ENCODE data around the gene CD40LG.

Gene CD40LG

GRCh38 chrX:136650811-136651210, 2.9 kb downstream of the CD40LG start:
- no peak for DNase-seq (ENCODE audit: low read depth in 2 of 2)

DNA sequence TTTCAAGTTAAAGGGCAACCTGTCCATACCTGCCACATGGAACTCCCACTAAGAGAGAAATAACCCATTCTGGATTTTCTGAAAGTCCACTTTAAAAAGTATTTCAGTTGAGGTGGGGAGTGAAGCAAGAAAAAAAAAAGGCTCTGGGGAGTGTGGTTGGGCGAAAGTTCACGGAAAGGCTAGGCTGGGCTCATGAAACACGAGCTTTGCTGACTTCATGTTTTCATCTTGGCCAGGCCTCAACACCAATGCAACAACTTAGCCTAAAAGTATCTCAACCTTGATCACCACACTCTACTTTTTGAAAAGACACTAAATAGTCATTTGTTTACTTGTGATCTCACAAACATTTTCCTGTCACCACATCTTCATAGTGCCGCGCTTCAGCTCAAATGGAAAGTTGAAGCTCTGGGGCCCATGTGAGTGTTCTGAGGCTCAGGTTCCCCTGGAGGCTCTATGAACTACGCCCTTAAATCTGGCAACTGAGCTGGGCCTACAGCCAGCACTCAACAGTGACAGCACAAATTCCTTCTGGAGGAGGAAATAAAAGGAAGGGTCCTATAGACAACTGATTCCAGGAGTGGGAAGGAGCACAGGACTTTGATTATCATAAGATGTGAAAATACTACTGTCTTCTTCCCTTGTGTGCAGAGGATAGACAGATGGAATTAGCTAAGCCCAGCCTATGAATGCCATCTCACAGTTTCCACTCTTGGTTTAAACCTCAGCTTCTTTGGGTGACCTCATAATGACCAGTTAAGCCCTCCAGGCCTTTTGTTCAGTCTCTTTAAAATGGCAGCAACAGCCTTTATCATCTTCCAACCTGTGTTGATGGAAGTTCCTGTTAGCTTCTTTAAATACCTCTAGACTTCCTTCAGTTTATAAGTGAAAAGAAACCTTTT, 5.1 kb downstream of the CD40LG start:
- no peak for DNase-seq (ENCODE audit: low read depth in 2 of 2)

DNA sequence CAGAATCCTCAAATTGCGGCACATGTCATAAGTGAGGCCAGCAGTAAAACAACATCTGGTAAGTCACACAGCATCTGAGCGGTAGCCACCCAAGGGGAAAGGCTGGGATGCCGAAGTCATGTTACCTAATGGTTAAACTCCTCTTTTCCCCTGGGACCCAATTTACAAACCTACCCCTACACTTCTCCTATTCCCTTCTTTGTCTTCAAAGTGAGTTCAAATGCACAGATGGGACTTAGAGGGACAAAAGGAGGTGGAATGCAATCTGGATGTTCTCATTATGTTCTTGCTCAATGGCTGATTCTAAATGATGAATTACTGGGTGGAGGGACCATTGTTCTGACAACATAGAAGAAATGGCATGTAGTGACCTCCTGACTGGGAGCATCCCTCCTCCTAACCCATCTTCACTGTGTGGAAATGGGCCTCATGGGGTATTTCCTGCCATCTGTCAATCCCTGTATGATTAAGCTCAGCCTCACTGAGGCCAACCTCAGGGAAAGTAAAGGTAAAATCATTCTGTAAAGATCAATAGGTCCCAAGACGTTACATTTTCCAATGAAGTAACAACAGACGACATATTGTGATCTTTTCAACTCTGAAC, 8.5 kb downstream of the CD40LG start:
- DNase-seq (ENCODE audit: low read depth in 2 of 2): no peak

DNA sequence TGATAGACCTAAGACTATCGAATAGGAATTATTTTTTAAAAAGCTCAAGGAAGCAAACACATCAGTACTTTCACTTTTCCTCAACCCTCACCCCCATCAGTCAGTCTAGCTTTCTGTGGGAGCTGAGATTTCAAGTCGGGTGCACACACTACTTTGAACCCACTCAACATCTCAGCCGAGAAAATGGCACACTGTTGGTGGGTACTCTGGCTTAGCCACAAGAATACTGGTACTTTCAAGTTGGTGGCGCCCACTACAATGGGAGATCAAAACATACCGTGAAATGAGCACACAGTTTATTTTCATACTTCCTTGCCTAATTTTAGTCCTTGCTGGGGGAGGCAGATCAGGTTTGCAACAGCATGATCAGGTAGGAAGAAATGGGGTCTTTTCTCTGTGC, 10.2 kb downstream of the CD40LG start:
- DNase-seq (ENCODE audit: low read depth in 2 of 2): no peak

GRCh38 chrX:136659174-136659573, 11.2 kb downstream of the CD40LG start:
- no peak for DNase-seq (ENCODE audit: low read depth in 2 of 2)

GRCh38 chrX:136660896-136661295, 12.9 kb downstream of the CD40LG start:
- no peak for DNase-seq (ENCODE audit: low read depth in 2 of 2)

DNA sequence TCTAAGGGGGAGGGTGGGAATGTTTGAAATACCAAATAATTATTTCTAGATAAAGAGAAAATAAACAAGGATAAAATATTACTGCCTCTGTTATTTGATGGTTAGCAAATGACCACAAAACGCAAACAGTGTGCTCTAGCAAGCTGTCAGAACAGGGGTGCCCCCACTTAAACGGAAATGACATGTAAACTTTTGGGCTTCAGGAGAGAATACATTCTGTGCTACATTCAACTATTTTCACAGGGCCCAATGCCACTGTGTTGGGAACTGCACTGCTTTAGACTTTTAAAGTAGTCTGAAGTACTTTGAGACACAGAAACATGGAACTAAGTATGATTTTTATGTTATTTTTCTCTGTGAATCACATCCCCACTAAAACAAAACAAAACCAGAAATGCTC, 14.1 kb downstream of the CD40LG start:
- no peak for DNase-seq (ENCODE audit: low read depth in 2 of 2)

DNA sequence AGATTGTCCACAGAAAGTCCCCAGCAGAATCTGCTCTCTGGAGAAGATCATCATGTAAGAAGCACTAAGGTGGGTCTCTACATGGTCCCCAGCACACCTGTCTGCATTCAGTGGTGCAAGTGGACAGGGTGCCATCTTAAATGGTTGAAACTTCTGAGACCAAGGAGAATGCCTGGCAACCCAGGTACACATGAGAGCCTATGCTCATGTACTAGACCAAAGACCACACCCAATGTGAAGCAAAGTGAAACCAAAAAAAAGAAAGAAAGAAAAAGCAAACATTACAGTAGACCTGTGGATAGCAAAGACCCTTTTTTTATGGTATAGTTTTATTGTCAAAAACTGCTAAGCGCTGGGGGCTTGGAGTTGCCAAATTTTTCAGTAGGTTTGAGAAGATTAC, 15.0 kb downstream of the CD40LG start:
- DNase-seq (ENCODE audit: low read depth in 2 of 2): no peak

GRCh38 chrX:136665258-136665900, 17.4 kb downstream of the CD40LG start:
- no peak for DNase-seq (ENCODE audit: low read depth in 2 of 2)

DNA sequence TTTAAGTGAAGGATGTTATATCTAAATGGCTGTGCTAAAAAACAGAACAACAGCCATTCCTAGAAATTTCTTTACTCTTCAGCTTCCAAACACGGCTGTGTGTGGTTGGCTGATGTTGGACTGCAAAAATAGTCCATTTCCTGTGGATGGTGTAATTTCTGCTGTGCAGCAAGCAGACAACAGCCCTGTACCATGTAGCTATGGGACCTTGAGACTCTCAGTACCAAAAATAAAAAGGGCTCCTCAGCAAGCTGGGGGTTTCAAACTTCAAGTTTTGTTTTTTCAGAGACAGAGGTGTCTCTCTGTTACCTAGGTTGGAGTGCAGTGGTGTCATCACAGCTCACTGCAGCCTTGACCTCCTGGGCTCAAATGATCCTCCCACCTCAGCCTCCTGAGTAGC, 18.1 kb downstream of the CD40LG start:
- no peak for DNase-seq (ENCODE audit: low read depth in 2 of 2)

DNA sequence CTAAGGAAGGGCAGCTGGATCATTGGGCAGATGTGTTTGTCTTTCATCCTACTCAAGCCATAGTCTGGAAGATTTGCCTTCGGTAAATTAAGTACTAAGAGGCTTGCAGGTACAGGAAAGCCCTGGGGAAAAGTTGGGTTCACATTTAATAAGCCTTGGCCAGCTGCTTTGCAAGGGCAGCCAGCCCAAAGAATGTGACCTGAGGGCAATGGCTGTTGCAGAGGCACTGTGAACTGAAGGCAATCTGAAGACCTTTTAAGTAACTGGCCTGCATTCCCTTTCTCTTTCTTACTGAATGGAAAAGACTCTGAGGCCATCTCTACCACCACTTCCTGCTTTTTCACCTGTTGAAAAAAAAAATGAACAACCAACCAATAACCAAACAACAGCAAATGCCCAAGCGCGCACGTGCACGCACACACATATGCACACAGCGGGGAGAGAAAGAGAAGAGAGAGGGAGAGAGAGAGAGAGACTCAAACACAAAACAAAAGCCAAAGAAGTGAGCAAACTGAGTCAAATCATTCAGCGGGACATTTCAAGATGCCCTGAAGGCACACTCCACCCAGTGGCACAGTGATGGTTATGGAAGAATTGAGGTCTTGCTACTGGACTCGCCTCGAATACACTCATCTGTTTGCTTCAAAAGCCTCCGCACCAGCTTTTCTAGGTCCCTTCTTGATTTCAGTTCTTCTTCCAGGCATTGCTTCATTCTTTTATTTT, 19.6 kb downstream of the CD40LG start:
- DNase-seq (ENCODE audit: low read depth in 2 of 2): no peak

GRCh38 chrX:136671006-136671610, 23.1 kb downstream of the CD40LG start:
- DNase-seq (ENCODE audit: low read depth in 2 of 2): no peak

GRCh38 chrX:136674270-136674985, 26.5 kb downstream of the CD40LG start:
- DNase-seq (ENCODE audit: low read depth in 2 of 2): no peak

- DNase-seq (ENCODE audit: low read depth in 2 of 2): no peak
Observed at GRCh38 chrX:136679531-136679930, 31.6 kb downstream of the CD40LG start.

- no peak for DNase-seq (ENCODE audit: low read depth in 2 of 2)
Observed at GRCh38 chrX:136684120-136684519, 36.2 kb downstream of the CD40LG start.

DNA sequence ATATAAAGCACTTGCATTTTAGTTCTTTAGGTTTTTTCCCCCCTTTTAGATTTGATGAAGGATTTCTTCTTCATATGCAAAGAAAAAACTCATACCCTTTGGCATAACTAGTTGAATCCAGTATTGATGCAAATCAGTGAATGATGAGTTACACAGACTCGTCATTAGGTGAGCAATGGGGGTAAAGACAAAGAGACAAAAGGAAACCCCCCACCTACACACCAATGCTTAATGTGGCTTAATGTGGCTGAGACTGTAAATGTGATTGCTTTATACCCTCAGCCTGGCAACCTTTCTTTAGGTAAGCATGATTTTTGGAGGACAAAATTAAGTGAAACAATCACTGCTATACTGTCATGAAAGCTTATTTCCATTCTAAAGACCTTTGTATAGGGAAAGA, 39.5 kb downstream of the CD40LG start:
- peak in 1 of 2 donors; percentile 31 for DNase-seq (ENCODE audit: low read depth in 2 of 2)

DNA sequence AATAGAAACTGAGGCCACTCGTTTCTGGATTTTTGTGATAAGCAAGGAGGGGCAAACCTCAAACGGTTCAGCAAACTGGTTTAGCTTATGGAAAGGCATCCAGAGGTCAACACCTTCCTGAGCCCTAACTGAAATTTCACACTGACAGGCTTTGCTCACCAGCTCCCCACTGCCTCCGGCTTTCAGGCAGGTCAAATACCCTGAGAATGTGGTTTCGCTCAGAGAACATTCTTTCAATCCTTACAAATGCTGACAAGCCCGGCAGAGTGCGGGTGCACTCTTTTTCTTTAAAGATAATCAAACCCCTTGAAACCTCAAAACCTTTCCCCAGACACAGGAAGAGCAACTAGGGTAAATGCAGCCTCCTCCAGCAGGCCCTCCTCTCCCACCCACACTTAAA, 41.5 kb downstream of the CD40LG start:
- DNase-seq (ENCODE audit: low read depth in 2 of 2): no peak

GRCh38 chrX:136691028-136691809, 43.3 kb downstream of the CD40LG start:
- DNase-seq (ENCODE audit: low read depth in 2 of 2): no peak

DNA sequence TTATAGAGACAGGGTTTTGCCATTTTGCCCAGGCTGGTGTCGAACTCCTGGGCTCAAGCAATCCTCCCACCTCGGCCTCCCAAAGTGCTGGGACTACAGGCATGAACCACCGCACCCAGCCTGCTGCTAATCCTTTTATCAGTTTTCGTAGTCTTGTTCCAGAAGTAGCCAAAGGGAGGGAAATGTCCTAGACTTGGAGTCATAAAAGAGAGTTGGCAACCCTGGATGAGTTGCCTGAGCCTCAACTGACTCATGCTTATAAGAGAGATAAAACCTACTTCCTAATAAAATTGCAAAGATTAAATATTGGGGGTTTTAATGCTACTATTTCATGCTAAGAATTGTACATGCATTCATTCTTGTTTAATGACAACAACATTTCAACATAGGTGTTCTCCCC, 44.3 kb downstream of the CD40LG start:
- DNase-seq (ENCODE audit: low read depth in 2 of 2): no peak

- no peak for DNase-seq (ENCODE audit: low read depth in 2 of 2)
Observed at GRCh38 chrX:136694431-136695087, 46.6 kb downstream of the CD40LG start.

All from stimulated activated CD4-positive, alpha-beta T cell treated with anti-CD3 and anti-CD28 coated beads, Interleukin-4, amount 100 ng/mL, for 48 hours (primary cell).